Measurements from ENCODE around the gene GNAT1. TPM values are rescaled to one million over a fixed set of nuclear protein-coding genes. Genes with fewer than 3 reads are reported as not detected.
A peak's percentile ranks its signal among the peaks of the same experiment; 100 is the strongest.

Gene GNAT1
- total and polyA plus RNA-seq, 2 of the 13 experiments (the other 11 are each of a cell fraction or from before 2014, with no cell fraction given): 0.15 TPM; not detected in 1

- peak; percentile 90; the same call in 1 of the 2 replicates for TF ChIP-seq ZNF572 (CRISPR knock-in tag; IDR thresholded peaks at IDR 0.05)
- TF ChIP-seq ARNTL (CRISPR knock-in tag; IDR thresholded peaks at IDR 0.05): peak; percentile 95
- peak; percentile 77; the same call in 1 of the 2 replicates for TF ChIP-seq YEATS4 (CRISPR knock-in tag; IDR thresholded peaks at IDR 0.05; ENCODE audit: borderline replicate concordance)
- TF ChIP-seq ZNF326 (CRISPR knock-in tag; IDR thresholded peaks at IDR 0.05; ENCODE audit: borderline replicate concordance): no peak
- no peak for TF ChIP-seq TBX3 (IDR thresholded peaks at IDR 0.05; ENCODE audit: borderline replicate concordance)
- TF ChIP-seq ZNF746 (CRISPR knock-in tag; IDR thresholded peaks at IDR 0.05): peak; percentile 98; the same call in 1 of the 2 replicates
- no peak for TF ChIP-seq ZNF577 (CRISPR knock-in tag; IDR thresholded peaks at IDR 0.05; ENCODE audit: borderline replicate concordance, low read depth)
- TF ChIP-seq ZSCAN22 (CRISPR knock-in tag; IDR thresholded peaks at IDR 0.05): peak; percentile 83; the same call in 1 of the 2 replicates
- TF ChIP-seq HOXA3 (CRISPR knock-in tag; IDR thresholded peaks at IDR 0.05): peak; percentile 85
- no peak for TF ChIP-seq ADNP (CRISPR knock-in tag; IDR thresholded peaks at IDR 0.05)
- TF ChIP-seq PHF20 (CRISPR knock-in tag; IDR thresholded peaks at IDR 0.05): 0 out of 2 replicates have a peak, but pooled peaks have one; percentile 19
- TF ChIP-seq ZNF75D (CRISPR knock-in tag; IDR thresholded peaks at IDR 0.05; ENCODE audit: borderline replicate concordance): no peak
- TF ChIP-seq RNF2 (conservative IDR thresholded peaks at IDR 0.05; ENCODE audit: low read depth): no peak
- TF ChIP-seq SCMH1 (CRISPR knock-in tag; IDR thresholded peaks at IDR 0.05; ENCODE audit: borderline replicate concordance): no peak
- peak; percentile 64 for TF ChIP-seq ASH2L (IDR thresholded peaks at IDR 0.05; ENCODE audit: insufficient read length, low read depth, low read length)
- TF ChIP-seq STAG1 (CRISPR knock-in tag; IDR thresholded peaks at IDR 0.05): peak; percentile 28; the same call in 1 of the 2 replicates
- no peak for TF ChIP-seq ZNF446 (CRISPR knock-in tag; IDR thresholded peaks at IDR 0.05)
- TF ChIP-seq TBX2 (CRISPR knock-in tag; IDR thresholded peaks at IDR 0.05; ENCODE audit: borderline replicate concordance): peak; percentile 97
- TF ChIP-seq POGK (CRISPR knock-in tag; conservative IDR thresholded peaks at IDR 0.05): peak; percentile 82; the same call in 1 of the 2 replicates
- no peak for TF ChIP-seq IKZF1 (IDR thresholded peaks at IDR 0.05)
- TF ChIP-seq USF2 (IDR thresholded peaks at IDR 0.05; ENCODE audit: low read depth, low read length): peak; percentile 69; the same call in 1 of the 2 replicates
- peak; percentile 93; the same call in 1 of the 2 replicates for TF ChIP-seq USF2 (CRISPR knock-in tag; IDR thresholded peaks at IDR 0.05; ENCODE audit: borderline replicate concordance)
- TF ChIP-seq ZNF788 (CRISPR knock-in tag; IDR thresholded peaks at IDR 0.05; ENCODE audit: borderline replicate concordance): peak; percentile 86; the same call in 1 of the 2 replicates
- no peak for TF ChIP-seq U2AF1 (optimal IDR thresholded peaks at IDR 0.05; ENCODE audit: low read depth, low read length)
- no peak for TF ChIP-seq XBP1 (CRISPR knock-in tag; IDR thresholded peaks at IDR 0.05)
- peak; percentile 93 for TF ChIP-seq SALL1 (CRISPR knock-in tag; IDR thresholded peaks at IDR 0.05)
- TF ChIP-seq ZNF552 (CRISPR knock-in tag; IDR thresholded peaks at IDR 0.05; ENCODE audit: borderline replicate concordance): no peak
- TF ChIP-seq HOXA5 (CRISPR knock-in tag; IDR thresholded peaks at IDR 0.05): peak; percentile 89
- peak; percentile 59; the same call in 1 of the 2 replicates for TF ChIP-seq THAP11 (CRISPR knock-in tag; IDR thresholded peaks at IDR 0.05)
Observed at GRCh38 chr3:50208677-50209344, 17.4 kb downstream of the GNAT1 start (continued).

Measured in HepG2 (cell line).